Measurements from ENCODE around the gene HLA-DRB5.

DNA sequence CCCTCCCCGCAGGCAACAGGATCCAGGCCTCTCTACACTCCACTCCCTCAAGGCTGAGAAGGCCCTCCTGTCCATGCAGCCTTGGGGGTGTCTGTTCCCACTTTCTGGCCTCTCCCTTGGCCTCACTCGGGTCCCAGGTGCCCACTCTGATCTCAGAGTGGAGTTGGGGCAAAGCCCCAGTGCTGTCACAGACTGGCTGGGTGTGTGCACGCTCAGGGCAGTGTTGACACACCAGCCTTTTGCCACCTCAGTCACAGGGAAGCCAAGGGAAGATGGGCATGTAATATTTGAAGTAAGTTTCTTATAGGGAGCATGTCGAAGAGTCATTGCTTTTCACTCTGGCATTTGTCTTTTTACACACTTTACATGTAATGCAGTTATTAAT is 45.5 kb downstream of the HLA-DRB5 start:
- TF ChIP-seq, protein P1, sequence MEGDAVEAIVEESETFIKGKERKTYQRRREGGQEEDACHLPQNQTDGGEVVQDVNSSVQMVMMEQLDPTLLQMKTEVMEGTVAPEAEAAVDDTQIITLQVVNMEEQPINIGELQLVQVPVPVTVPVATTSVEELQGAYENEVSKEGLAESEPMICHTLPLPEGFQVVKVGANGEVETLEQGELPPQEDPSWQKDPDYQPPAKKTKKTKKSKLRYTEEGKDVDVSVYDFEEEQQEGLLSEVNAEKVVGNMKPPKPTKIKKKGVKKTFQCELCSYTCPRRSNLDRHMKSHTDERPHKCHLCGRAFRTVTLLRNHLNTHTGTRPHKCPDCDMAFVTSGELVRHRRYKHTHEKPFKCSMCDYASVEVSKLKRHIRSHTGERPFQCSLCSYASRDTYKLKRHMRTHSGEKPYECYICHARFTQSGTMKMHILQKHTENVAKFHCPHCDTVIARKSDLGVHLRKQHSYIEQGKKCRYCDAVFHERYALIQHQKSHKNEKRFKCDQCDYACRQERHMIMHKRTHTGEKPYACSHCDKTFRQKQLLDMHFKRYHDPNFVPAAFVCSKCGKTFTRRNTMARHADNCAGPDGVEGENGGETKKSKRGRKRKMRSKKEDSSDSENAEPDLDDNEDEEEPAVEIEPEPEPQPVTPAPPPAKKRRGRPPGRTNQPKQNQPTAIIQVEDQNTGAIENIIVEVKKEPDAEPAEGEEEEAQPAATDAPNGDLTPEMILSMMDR (IDR thresholded peaks at IDR 0.05) = no peak
- TF ChIP-seq POLR2A (IDR thresholded peaks at IDR 0.05) = no peak

Measured in testis (tissue), 2 donors.